ENCODE results near the gene RIF1.

Gene RIF1

GRCh38 chr2:151498178-151498577 is 88.5 kb downstream of the RIF1 start:
- ChIA-PET POLR2A (no interaction called here), CTCF (no interaction called here)
- H3K4me3 ChIP-seq (ENCODE audit: low read depth, low read length): no peak overlapping the region
- TF ChIP-seq CTCF (IDR thresholded peaks at IDR 0.05; ENCODE audit: insufficient read depth, low read length, missing control alignments): no peak
- DNase-seq (ENCODE audit: low read depth, low spot score): no peak

- TF ChIP-seq CTCF (IDR thresholded peaks at IDR 0.05; ENCODE audit: insufficient read depth, low read length, missing control alignments): no peak
- no peak for DNase-seq (ENCODE audit: low read depth, low spot score)
- CTCF ChIA-PET: interaction anchor here (1.0 kb wide), 1 partner anchor 68 kb away, joined by 3 read pairs; no protein-coding TSS in a partner anchor
- no peak overlapping the region for H3K4me3 ChIP-seq (ENCODE audit: low read depth, low read length)
- POLR2A ChIA-PET: no interaction called here
Observed at GRCh38 chr2:151506170-151506569, 96.5 kb downstream of the RIF1 start.

- CTCF ChIA-PET: no interaction called here
- no peak overlapping the region for H3K4me3 ChIP-seq (ENCODE audit: low read depth, low read length)
- TF ChIP-seq CTCF (IDR thresholded peaks at IDR 0.05; ENCODE audit: insufficient read depth, low read length, missing control alignments): no peak
- no peak for DNase-seq (ENCODE audit: low read depth, low spot score)
- POLR2A ChIA-PET: no interaction called here
Observed at GRCh38 chr2:151508519-151508918, 98.8 kb downstream of the RIF1 start.

- ChIA-PET CTCF (no interaction called here), POLR2A (no interaction called here)
- DNase-seq (ENCODE audit: low read depth, low spot score): no peak
- no peak overlapping the region for H3K4me3 ChIP-seq (ENCODE audit: low read depth, low read length)
- TF ChIP-seq CTCF (IDR thresholded peaks at IDR 0.05; ENCODE audit: insufficient read depth, low read length, missing control alignments): no peak
Observed at GRCh38 chr2:151518802-151519201, 109.1 kb downstream of the RIF1 start.

- POLR2A ChIA-PET: no interaction called here
- no peak for TF ChIP-seq CTCF (IDR thresholded peaks at IDR 0.05; ENCODE audit: insufficient read depth, low read length, missing control alignments)
- no peak for DNase-seq (ENCODE audit: low read depth, low spot score)
- CTCF ChIA-PET: no interaction called here
- H3K4me3 ChIP-seq (ENCODE audit: low read depth, low read length): no peak overlapping the region
Observed at GRCh38 chr2:151520976-151521375, 111.3 kb downstream of the RIF1 start.

GRCh38 chr2:151522556-151522955 is 112.9 kb downstream of the RIF1 start:
- DNase-seq (ENCODE audit: low read depth, low spot score): no peak
- no peak for TF ChIP-seq CTCF (IDR thresholded peaks at IDR 0.05; ENCODE audit: insufficient read depth, low read length, missing control alignments)
- CTCF ChIA-PET: no interaction called here
- POLR2A ChIA-PET: no interaction called here
- no peak overlapping the region for H3K4me3 ChIP-seq (ENCODE audit: low read depth, low read length)
